C4-2B (cell line): ENCODE data around the gene MSI2.

Experiments
- H3K27ac ChIP-seq: fragments of 450-650 bp; 2 replicates; pipeline ENCODE4 v1.5.1; 2017
- ZFX ChIP-seq: fragments of 450-650 bp; IDR thresholded peaks from 2 replicates; pipeline ENCODE4 v1.6.1; 2017
- TF ChIP-seq, protein P1 (sequence below): fragments of 450-650 bp; conservative IDR thresholded peaks from 2 replicates; pipeline ENCODE4 v1.5.1; 2017; ENCODE audit warnings: mild to moderate bottlenecking

The MSI2 gene

GRCh38 chr17:57556320-57556719 lies 300.0 kb downstream of the MSI2 start:
- no peak overlapping the region for H3K27ac ChIP-seq
- TF ChIP-seq ZFX: no peak
- TF ChIP-seq, protein P1, sequence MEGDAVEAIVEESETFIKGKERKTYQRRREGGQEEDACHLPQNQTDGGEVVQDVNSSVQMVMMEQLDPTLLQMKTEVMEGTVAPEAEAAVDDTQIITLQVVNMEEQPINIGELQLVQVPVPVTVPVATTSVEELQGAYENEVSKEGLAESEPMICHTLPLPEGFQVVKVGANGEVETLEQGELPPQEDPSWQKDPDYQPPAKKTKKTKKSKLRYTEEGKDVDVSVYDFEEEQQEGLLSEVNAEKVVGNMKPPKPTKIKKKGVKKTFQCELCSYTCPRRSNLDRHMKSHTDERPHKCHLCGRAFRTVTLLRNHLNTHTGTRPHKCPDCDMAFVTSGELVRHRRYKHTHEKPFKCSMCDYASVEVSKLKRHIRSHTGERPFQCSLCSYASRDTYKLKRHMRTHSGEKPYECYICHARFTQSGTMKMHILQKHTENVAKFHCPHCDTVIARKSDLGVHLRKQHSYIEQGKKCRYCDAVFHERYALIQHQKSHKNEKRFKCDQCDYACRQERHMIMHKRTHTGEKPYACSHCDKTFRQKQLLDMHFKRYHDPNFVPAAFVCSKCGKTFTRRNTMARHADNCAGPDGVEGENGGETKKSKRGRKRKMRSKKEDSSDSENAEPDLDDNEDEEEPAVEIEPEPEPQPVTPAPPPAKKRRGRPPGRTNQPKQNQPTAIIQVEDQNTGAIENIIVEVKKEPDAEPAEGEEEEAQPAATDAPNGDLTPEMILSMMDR: no peak

GRCh38 chr17:57556977-57557376 lies 300.7 kb downstream of the MSI2 start:
- TF ChIP-seq ZFX: no peak
- TF ChIP-seq, protein P1: no peak
- no peak overlapping the region for H3K27ac ChIP-seq

DNA sequence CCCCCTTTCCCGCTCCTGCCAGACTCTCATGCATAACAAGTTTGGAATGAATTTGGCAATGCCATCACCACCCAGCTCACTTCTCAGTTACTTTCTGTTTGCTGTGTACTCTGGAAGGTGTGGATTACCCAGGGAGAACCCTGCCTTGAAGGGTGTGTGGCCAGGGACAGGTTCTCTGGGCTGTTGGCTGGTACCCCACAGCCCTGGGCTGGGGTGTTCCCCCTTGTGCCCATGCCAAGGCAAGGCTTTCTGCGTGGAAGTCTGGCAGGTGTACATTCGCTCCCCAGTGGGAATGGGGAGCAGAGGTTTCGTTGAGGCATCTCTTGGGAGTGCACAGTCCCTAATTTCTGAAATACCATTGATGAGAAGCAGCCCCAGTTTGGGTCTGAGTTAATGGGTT lies 301.1 kb downstream of the MSI2 start:
- TF ChIP-seq, protein P1: no peak
- TF ChIP-seq ZFX: no peak
- no peak overlapping the region for H3K27ac ChIP-seq

DNA sequence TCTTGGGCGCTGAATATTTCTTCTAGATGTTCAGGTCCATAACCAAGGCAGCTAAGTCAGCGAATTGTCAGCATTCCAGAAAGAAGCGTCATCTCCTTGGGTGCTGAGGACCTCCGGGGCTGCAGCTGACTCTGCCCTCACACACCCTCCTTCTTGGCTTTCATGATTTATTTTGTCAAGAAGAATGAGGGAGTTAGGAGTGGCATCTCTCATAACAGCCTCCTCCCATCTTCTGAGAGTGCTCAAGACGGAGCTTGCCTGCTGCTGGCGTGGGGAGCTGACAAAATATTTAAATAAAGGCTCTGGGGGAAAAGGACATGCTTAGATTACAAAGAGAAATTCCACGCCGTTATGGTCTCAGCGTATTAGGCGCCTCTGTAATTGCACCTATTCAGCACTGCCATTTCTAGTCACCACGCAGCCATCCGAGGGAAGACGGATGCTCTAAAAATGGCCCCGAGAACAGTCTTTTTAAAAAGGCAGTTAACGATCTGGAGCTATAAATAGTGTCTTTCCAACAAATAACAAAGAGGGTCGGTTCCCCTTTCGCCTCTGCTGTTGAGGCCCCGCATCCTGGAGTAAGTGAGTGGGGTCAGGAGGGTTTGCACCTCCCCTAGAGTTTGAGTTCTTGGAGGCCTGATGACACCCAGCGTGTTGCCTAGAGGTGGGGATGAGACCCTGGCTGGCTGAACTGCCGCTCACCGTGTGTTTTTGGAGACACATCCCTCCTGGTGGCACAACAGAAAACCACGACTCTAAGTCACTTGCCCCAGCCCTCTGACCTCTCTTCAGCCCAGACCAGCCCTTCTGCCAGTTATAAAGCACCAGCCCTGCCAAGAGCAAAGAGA lies 301.7 kb downstream of the MSI2 start:
- TF ChIP-seq ZFX: no peak
- no peak overlapping the region for H3K27ac ChIP-seq

- TF ChIP-seq, protein P1: no peak
- no peak for TF ChIP-seq ZFX
- H3K27ac ChIP-seq: no peak overlapping the region
Measured at GRCh38 chr17:57559226-57559625, 302.9 kb downstream of the MSI2 start.

GRCh38 chr17:57559634-57560318 lies 303.5 kb downstream of the MSI2 start:
- no peak for TF ChIP-seq ZFX
- TF ChIP-seq, protein P1: no peak
- no peak overlapping the region for H3K27ac ChIP-seq

- H3K27ac ChIP-seq: no peak overlapping the region
- TF ChIP-seq, protein P1: no peak
- no peak for TF ChIP-seq ZFX
Measured at GRCh38 chr17:57560319-57560705, 304.0 kb downstream of the MSI2 start.
